Epithelial cell of proximal tubule (primary cell): ENCODE measurements around the gene PI4K2A. TPM values are rescaled to one million over a fixed set of nuclear protein-coding genes. Genes with fewer than 3 reads are reported as not detected.
"Not testable (repeated sequence)": the region's sequence is repeated elsewhere in the genome, so short reads cannot be mapped to it uniquely, and the experiment has no call there.

Experiments
- DNase-seq: peaks from one replicate; pipeline ENCODE4 v3.0.0-alpha.2; 2011; ENCODE audit warnings: low read depth
- H3K4me3 ChIP-seq: 2 replicates; pipeline ENCODE4 v1.5.1; 2011; ENCODE audit warnings: low read depth, mild to moderate bottlenecking, low read length
- total RNA-seq: library from RNA; depleted of rRNA; stranded (reverse); fragments of >200 nt; gene quantifications from 2 replicates; pipeline ENCODE4 v1.2.3, GENCODE V29; 2015
- TF ChIP-seq, protein P1 (sequence below): conservative IDR thresholded peaks from 2 replicates; pipeline ENCODE4 v1.5.1; 2012; ENCODE audit warnings: low read depth, mild to moderate bottlenecking, low read length

The PI4K2A gene
- total RNA-seq, 1 donor from 2014 or later = 14.0 TPM

DNA sequence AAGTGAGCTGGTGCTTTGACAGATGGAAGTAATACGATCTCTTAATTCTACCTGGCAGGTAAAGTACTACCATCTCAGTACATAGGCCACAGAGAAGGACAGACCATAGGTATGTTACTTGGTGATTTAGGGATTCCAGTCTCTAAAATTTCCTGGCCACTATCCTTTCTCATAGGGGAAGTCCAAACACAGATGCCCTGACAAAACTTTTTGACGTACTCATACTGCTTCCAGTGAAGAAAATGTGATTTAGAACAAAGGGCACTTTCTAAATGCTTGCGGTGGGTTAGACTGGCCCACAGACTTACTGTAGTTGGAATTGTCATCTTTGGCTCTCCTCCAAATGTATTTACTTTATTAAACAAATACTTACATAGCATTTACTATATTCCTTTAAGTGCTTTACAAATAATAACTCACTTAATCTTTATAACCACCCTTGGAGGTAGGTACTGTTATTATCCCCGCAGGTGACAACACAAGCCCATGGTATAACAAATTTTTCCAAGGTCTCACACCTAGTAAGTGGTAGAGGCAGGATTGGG is 3.0 kb downstream of the PI4K2A start:
- DNase-seq = no peak
- no peak overlapping the region for H3K4me3 ChIP-seq

DNA sequence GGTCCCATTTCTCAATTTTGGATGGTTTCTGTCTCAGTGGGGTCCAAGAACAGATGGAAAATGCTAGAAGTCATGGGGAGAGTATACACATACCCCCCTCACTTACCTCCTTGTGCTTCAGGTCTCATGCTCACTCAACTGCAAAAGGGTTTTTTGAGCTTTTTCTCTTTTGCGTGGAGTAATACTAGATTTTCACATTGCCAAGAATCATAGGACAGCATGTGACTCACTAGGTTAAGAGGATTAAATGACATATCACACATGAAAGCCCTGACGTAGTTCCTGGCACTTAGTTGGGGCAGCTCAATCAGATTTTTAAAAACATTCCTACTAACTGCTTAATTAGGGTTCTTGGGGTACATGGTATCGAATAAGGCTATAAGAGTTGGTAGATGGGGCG is 4.5 kb downstream of the PI4K2A start:
- DNase-seq = no peak
- TF ChIP-seq, protein P1, sequence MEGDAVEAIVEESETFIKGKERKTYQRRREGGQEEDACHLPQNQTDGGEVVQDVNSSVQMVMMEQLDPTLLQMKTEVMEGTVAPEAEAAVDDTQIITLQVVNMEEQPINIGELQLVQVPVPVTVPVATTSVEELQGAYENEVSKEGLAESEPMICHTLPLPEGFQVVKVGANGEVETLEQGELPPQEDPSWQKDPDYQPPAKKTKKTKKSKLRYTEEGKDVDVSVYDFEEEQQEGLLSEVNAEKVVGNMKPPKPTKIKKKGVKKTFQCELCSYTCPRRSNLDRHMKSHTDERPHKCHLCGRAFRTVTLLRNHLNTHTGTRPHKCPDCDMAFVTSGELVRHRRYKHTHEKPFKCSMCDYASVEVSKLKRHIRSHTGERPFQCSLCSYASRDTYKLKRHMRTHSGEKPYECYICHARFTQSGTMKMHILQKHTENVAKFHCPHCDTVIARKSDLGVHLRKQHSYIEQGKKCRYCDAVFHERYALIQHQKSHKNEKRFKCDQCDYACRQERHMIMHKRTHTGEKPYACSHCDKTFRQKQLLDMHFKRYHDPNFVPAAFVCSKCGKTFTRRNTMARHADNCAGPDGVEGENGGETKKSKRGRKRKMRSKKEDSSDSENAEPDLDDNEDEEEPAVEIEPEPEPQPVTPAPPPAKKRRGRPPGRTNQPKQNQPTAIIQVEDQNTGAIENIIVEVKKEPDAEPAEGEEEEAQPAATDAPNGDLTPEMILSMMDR = no peak
- H3K4me3 ChIP-seq = no peak overlapping the region

More for the DNA sequence above, 3.0 kb downstream of the PI4K2A start:
- TF ChIP-seq, protein P1 = no peak

GRCh38 chr10:97647556-97647955 is 7.1 kb downstream of the PI4K2A start:
- no peak for DNase-seq
- no peak overlapping the region for H3K4me3 ChIP-seq
- TF ChIP-seq, protein P1 = no peak

- DNase-seq = peak; percentile 63
- H3K4me3 ChIP-seq = no peak overlapping the region
- TF ChIP-seq, protein P1 = no peak
Observed at GRCh38 chr10:97648562-97649404, 8.3 kb downstream of the PI4K2A start.

- DNase-seq, H3K4me3 ChIP-seq: not testable (repeated sequence)
Observed at GRCh38 chr10:97649405-97649750, 8.9 kb downstream of the PI4K2A start.

- TF ChIP-seq, protein P1 = no peak
- no peak for DNase-seq
Observed at GRCh38 chr10:97650726-97651125, 10.3 kb downstream of the PI4K2A start.

GRCh38 chr10:97651773-97652172 is 11.3 kb downstream of the PI4K2A start:
- no peak overlapping the region for H3K4me3 ChIP-seq
- no peak for DNase-seq
- TF ChIP-seq, protein P1 = no peak

More at GRCh38 chr10:97650726-97651125, 10.3 kb downstream of the PI4K2A start:
- no peak overlapping the region for H3K4me3 ChIP-seq
